ENCODE data around the gene GPATCH1. TPM values are rescaled to one million over a fixed set of nuclear protein-coding genes. Genes with fewer than 3 reads are reported as not detected.

The GPATCH1 gene
- total and polyA plus RNA-seq, 2 of the 13 experiments (the other 11 are each of a cell fraction or from before 2014, with no cell fraction given) = 6.8 to 6.9 TPM

DNA sequence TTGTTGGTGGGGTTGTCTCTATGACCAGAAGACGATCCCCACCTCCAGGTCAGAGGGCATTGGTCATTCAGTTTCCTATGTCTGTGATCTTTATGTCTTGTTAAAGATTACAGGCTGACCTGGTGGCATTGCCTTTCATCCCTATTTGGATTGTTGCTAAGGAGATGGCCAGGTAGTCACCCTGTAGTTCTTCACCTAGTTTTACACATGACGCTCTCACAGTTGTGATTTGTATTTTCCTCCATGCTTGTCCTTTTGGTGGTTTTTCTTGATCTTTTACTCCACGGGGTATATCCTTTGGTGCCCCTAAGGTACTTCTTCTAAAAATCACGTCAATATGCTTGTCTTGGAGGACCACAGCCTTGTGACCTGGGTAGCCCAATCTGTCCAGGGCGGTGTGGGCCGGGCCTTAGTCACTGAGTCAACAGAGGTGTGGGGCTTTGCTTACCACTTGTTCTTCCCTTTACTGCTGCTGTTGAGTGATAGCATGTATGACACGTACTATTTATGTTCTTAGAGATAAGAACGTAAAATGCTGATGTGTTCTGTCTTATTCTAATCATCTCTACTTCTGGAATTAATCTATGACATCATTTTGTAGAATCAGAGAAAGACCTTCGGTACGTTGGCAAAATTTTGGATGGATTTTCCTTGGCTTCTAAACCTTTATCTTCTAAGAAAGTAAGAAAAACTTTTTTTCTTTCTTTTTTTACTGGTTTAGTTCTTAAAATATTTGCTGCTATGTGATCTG is 20.1 kb downstream of the GPATCH1 start (continued):
- TF ChIP-seq AKNA (CRISPR knock-in tag; IDR thresholded peaks at IDR 0.05; ENCODE audit: borderline replicate concordance) = no peak
- TF ChIP-seq SP2 (CRISPR knock-in tag; IDR thresholded peaks at IDR 0.05) = no peak
- TF ChIP-seq CBFB (CRISPR knock-in tag; IDR thresholded peaks at IDR 0.05) = no peak
- TF ChIP-seq ERF (CRISPR knock-in tag; IDR thresholded peaks at IDR 0.05) = peak; percentile 55; the same call in 1 of the 2 replicates
- TF ChIP-seq, protein P1, sequence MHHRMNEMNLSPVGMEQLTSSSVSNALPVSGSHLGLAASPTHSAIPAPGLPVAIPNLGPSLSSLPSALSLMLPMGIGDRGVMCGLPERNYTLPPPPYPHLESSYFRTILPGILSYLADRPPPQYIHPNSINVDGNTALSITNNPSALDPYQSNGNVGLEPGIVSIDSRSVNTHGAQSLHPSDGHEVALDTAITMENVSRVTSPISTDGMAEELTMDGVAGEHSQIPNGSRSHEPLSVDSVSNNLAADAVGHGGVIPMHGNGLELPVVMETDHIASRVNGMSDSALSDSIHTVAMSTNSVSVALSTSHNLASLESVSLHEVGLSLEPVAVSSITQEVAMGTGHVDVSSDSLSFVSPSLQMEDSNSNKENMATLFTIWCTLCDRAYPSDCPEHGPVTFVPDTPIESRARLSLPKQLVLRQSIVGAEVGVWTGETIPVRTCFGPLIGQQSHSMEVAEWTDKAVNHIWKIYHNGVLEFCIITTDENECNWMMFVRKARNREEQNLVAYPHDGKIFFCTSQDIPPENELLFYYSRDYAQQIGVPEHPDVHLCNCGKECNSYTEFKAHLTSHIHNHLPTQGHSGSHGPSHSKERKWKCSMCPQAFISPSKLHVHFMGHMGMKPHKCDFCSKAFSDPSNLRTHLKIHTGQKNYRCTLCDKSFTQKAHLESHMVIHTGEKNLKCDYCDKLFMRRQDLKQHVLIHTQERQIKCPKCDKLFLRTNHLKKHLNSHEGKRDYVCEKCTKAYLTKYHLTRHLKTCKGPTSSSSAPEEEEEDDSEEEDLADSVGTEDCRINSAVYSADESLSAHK (CRISPR knock-in tag; IDR thresholded peaks at IDR 0.05; ENCODE audit: borderline replicate concordance) = no peak
- no peak for TF ChIP-seq ATRX (CRISPR knock-in tag; IDR thresholded peaks at IDR 0.05; ENCODE audit: borderline replicate concordance)
- TF ChIP-seq RBM39 (IDR thresholded peaks at IDR 0.05; ENCODE audit: low read depth, low read length, poor library complexity, severe bottlenecking) = no peak
- TF ChIP-seq POLR2A (IDR thresholded peaks at IDR 0.05; ENCODE audit: insufficient read depth in 1 of 2, low read depth in 2 of 2, low read length in 2 of 2) = no peak
- no peak for TF ChIP-seq KLF15 (CRISPR knock-in tag; IDR thresholded peaks at IDR 0.05; ENCODE audit: borderline replicate concordance)
- no peak for TF ChIP-seq NPAS2 (CRISPR knock-in tag; IDR thresholded peaks at IDR 0.05; ENCODE audit: borderline replicate concordance)
- TF ChIP-seq SIX1 (CRISPR knock-in tag; IDR thresholded peaks at IDR 0.05; ENCODE audit: borderline replicate concordance) = peak; percentile 99
- peak; percentile 29; the same call in 1 of the 2 replicates for TF ChIP-seq HOMEZ (CRISPR knock-in tag; IDR thresholded peaks at IDR 0.05; ENCODE audit: low read depth)
- TF ChIP-seq, protein P2, sequence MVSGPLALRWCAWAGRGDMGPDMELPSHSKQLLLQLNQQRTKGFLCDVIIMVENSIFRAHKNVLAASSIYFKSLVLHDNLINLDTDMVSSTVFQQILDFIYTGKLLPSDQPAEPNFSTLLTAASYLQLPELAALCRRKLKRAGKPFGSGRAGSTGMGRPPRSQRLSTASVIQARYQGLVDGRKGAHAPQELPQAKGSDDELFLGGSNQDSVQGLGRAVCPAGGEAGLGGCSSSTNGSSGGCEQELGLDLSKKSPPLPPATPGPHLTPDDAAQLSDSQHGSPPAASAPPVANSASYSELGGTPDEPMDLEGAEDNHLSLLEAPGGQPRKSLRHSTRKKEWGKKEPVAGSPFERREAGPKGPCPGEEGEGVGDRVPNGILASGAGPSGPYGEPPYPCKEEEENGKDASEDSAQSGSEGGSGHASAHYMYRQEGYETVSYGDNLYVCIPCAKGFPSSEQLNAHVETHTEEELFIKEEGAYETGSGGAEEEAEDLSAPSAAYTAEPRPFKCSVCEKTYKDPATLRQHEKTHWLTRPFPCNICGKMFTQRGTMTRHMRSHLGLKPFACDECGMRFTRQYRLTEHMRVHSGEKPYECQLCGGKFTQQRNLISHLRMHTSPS (CRISPR knock-in tag; IDR thresholded peaks at IDR 0.05; ENCODE audit: low read depth) = no peak
- no peak for TF ChIP-seq KAT2B (IDR thresholded peaks at IDR 0.05; ENCODE audit: borderline replicate concordance, low read depth, low read length)
- TF ChIP-seq ZFP41 (CRISPR knock-in tag; IDR thresholded peaks at IDR 0.05; ENCODE audit: borderline replicate concordance) = no peak
- no peak for TF ChIP-seq ZBTB7A (CRISPR knock-in tag; IDR thresholded peaks at IDR 0.05)
